ENCODE results near the gene TSKS. TPM values are rescaled to one million over a fixed set of nuclear protein-coding genes. Genes with fewer than 3 reads are reported as not detected.

TSKS gene
- total RNA-seq, 1 experiment from 2014 or later = 0.48 TPM

GRCh38 chr19:49790866-49791265 is 27.8 kb upstream of the TSKS start (continued):
- no peak for TF ChIP-seq STAT6 (CRISPR knock-in tag; conservative IDR thresholded peaks at IDR 0.05; ENCODE audit: low read depth)
- TF ChIP-seq IRF2 (CRISPR knock-in tag; IDR thresholded peaks at IDR 0.05; ENCODE audit: borderline replicate concordance, low read depth) = no peak
- TF ChIP-seq ATF2 (CRISPR knock-in tag; IDR thresholded peaks at IDR 0.05; ENCODE audit: borderline replicate concordance, low read depth) = no peak
- no peak for TF ChIP-seq ZMAT4 (CRISPR knock-in tag; IDR thresholded peaks at IDR 0.05)
- no peak for TF ChIP-seq USF2 (CRISPR knock-in tag; IDR thresholded peaks at IDR 0.05)
- TF ChIP-seq CREM (CRISPR knock-in tag; IDR thresholded peaks at IDR 0.05) = no peak

- no peak overlapping the region for H3K27ac Mint-ChIP-seq
- H3K4me1 Mint-ChIP-seq = no peaks in the 10 kb centered on the region
- ATAC-seq (no peak), DNase-seq (ENCODE audit: low spot score) (no peak)
- H3K27me3 Mint-ChIP-seq (ENCODE audit: low read depth) = no peaks in the 10 kb centered on the region
- peaks cover 36% of the 10 kb centered on the region for H3K36me3 Mint-ChIP-seq
- CTCF ChIA-PET = no interaction called here
- H3K4me3 Mint-ChIP-seq = no peak overlapping the region
- no peaks in the 10 kb centered on the region for H3K9me3 Mint-ChIP-seq
- POLR2A ChIA-PET = no interaction called here
- TF ChIP-seq STAT6 (CRISPR knock-in tag; conservative IDR thresholded peaks at IDR 0.05; ENCODE audit: low read depth) = no peak
- TF ChIP-seq RELA (CRISPR knock-in tag; IDR thresholded peaks at IDR 0.05; ENCODE audit: borderline replicate concordance) = no peak
- no peak for TF ChIP-seq ATF2 (CRISPR knock-in tag; IDR thresholded peaks at IDR 0.05; ENCODE audit: borderline replicate concordance, low read depth)
- TF ChIP-seq E2F4 (CRISPR knock-in tag; IDR thresholded peaks at IDR 0.05; ENCODE audit: borderline replicate concordance, low read depth) = no peak
- no peak for TF ChIP-seq CBFB (CRISPR knock-in tag; IDR thresholded peaks at IDR 0.05; ENCODE audit: low read depth)
- no peak for TF ChIP-seq FOXK1 (CRISPR knock-in tag; IDR thresholded peaks at IDR 0.05)
- no peak for TF ChIP-seq HMGA2 (CRISPR knock-in tag; IDR thresholded peaks at IDR 0.05)
- TF ChIP-seq ZNF317 (CRISPR knock-in tag; IDR thresholded peaks at IDR 0.05; ENCODE audit: borderline replicate concordance, low read depth) = no peak
- TF ChIP-seq HMGXB4 (CRISPR knock-in tag; IDR thresholded peaks at IDR 0.05) = no peak
- TF ChIP-seq AFF4 (CRISPR knock-in tag; IDR thresholded peaks at IDR 0.05; ENCODE audit: borderline replicate concordance) = no peak
- no peak for TF ChIP-seq ERG (CRISPR knock-in tag; IDR thresholded peaks at IDR 0.05)
Observed at GRCh38 chr19:49788857-49789256, 25.8 kb upstream of the TSKS start.

Data from WTC11 (cell line).